ENCODE data around the gene RNU2-63P.
"Not testable (repeated sequence)": the region's sequence is repeated elsewhere in the genome, so short reads cannot be mapped to it uniquely, and the experiment has no call there.

Gene RNU2-63P

GRCh38 chr2:88048541-88048940 is 32.2 kb upstream of the RNU2-63P start:
- H3K4me3 ChIP-seq (ENCODE audit: control insufficient read depth, low read depth, low read length) = no peak overlapping the region

DNA sequence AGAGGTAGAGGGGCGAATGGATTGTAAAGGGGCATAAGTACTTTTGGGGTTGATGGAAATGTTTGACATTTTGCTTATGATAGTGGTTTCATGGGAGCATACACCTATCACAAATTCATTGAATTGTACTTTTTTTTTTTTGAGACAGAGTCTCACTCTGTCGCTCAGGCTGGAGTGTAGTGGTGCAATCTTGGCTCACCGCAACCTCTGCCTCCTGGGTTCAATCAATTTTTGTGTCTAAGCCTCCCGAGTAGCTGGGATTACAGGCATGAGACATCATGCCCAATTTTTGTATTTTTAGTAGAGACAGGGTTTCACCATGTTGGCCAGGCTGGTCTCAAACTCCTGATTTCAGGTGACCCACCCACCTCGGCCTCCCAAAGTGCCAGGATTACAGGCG is 29.2 kb upstream of the RNU2-63P start:
- not testable (repeated sequence) for H3K4me3 ChIP-seq (ENCODE audit: control insufficient read depth, low read depth, low read length); DNase-seq (ENCODE audit: low read depth)

More at GRCh38 chr2:88048541-88048940, 32.2 kb upstream of the RNU2-63P start:
- no peak for TF ChIP-seq CTCF (conservative IDR thresholded peaks at IDR 0.05; ENCODE audit: control insufficient read depth, insufficient read depth, low read depth, low read length)
- DNase-seq (ENCODE audit: low read depth) = no peak

GRCh38 chr2:88042476-88042875 is 26.1 kb upstream of the RNU2-63P start:
- TF ChIP-seq CTCF (conservative IDR thresholded peaks at IDR 0.05; ENCODE audit: control insufficient read depth, insufficient read depth, low read depth, low read length) = no peak
- no peak for DNase-seq (ENCODE audit: low read depth)
- no peak overlapping the region for H3K4me3 ChIP-seq (ENCODE audit: control insufficient read depth, low read depth, low read length)

- no peak overlapping the region for H3K4me3 ChIP-seq (ENCODE audit: control insufficient read depth, low read depth, low read length)
- TF ChIP-seq CTCF (conservative IDR thresholded peaks at IDR 0.05; ENCODE audit: control insufficient read depth, insufficient read depth, low read depth, low read length) = no peak
- DNase-seq (ENCODE audit: low read depth) = peak; percentile 97
Measured at GRCh38 chr2:88038263-88039105, 22.1 kb upstream of the RNU2-63P start.

GRCh38 chr2:88036606-88037005 is 20.3 kb upstream of the RNU2-63P start:
- no peak overlapping the region for H3K4me3 ChIP-seq (ENCODE audit: control insufficient read depth, low read depth, low read length)
- TF ChIP-seq CTCF (conservative IDR thresholded peaks at IDR 0.05; ENCODE audit: control insufficient read depth, insufficient read depth, low read depth, low read length) = no peak
- DNase-seq (ENCODE audit: low read depth) = no peak

GRCh38 chr2:88036182-88036581 is 19.8 kb upstream of the RNU2-63P start:
- H3K4me3 ChIP-seq (ENCODE audit: control insufficient read depth, low read depth, low read length) = no peak overlapping the region
- DNase-seq (ENCODE audit: low read depth) = no peak
- TF ChIP-seq CTCF (conservative IDR thresholded peaks at IDR 0.05; ENCODE audit: control insufficient read depth, insufficient read depth, low read depth, low read length) = no peak

DNA sequence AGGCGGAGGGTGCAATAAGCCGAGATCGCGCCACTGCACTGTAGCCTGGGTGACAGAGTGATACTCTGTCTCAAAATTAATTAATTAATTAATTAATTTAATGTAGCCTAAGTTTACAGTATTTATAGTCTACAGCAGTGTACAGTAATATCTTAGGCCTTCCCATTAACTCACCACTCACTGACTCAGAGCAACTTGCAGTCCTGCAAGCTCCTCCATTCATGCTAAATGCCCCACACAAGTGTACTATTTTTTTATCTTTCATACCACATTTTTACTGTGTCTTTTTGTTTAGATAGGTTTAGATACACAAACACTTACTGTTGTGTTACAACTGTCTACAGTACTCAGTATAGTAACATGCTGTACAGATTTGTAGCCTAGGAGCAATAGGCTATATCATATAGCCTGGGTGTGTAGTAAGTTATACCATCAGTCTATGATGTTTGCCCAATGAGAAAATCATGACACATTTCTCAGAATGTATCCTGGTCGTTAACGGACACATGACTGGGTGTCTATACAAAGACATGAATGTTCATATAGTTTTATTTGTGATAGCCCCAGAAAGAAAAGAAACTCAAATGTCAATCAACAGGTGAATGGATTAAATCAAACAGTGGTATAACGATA is 15.8 kb upstream of the RNU2-63P start:
- no peak for DNase-seq (ENCODE audit: low read depth)
- TF ChIP-seq CTCF (conservative IDR thresholded peaks at IDR 0.05; ENCODE audit: control insufficient read depth, insufficient read depth, low read depth, low read length) = no peak
- H3K4me3 ChIP-seq (ENCODE audit: control insufficient read depth, low read depth, low read length) = no peak overlapping the region
